ENCODE measurements around the gene ZSCAN18. TPM values are rescaled to one million over a fixed set of nuclear protein-coding genes. Genes with fewer than 3 reads are reported as not detected.
A peak's percentile ranks its signal among the peaks of the same experiment; 100 is the strongest.

ZSCAN18 gene
- total RNA-seq, 1 donor from 2014 or later: 16.6 TPM

- Histone ChIP-seq H3K4me3 (ENCODE audit: low read depth, low read length) (no peak overlapping the region), H3K27me3 (ENCODE audit: control insufficient read depth, insufficient read depth, low read length) (no peaks in the 10 kb centered on the region), H3K36me3 (ENCODE audit: control insufficient read depth, insufficient read depth, low read length) (no peaks in the 10 kb centered on the region)
- no peak for DNase-seq (ENCODE audit: low read depth)
- TF ChIP-seq, protein P1, sequence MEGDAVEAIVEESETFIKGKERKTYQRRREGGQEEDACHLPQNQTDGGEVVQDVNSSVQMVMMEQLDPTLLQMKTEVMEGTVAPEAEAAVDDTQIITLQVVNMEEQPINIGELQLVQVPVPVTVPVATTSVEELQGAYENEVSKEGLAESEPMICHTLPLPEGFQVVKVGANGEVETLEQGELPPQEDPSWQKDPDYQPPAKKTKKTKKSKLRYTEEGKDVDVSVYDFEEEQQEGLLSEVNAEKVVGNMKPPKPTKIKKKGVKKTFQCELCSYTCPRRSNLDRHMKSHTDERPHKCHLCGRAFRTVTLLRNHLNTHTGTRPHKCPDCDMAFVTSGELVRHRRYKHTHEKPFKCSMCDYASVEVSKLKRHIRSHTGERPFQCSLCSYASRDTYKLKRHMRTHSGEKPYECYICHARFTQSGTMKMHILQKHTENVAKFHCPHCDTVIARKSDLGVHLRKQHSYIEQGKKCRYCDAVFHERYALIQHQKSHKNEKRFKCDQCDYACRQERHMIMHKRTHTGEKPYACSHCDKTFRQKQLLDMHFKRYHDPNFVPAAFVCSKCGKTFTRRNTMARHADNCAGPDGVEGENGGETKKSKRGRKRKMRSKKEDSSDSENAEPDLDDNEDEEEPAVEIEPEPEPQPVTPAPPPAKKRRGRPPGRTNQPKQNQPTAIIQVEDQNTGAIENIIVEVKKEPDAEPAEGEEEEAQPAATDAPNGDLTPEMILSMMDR (IDR thresholded peaks at IDR 0.05; ENCODE audit: insufficient read depth, low read length, severe bottlenecking): no peak
- no peak for FAIRE-seq
These were observed 59.3 kb downstream of the ZSCAN18 start for GRCh38 chr19:58038688-58039204.

DNA sequence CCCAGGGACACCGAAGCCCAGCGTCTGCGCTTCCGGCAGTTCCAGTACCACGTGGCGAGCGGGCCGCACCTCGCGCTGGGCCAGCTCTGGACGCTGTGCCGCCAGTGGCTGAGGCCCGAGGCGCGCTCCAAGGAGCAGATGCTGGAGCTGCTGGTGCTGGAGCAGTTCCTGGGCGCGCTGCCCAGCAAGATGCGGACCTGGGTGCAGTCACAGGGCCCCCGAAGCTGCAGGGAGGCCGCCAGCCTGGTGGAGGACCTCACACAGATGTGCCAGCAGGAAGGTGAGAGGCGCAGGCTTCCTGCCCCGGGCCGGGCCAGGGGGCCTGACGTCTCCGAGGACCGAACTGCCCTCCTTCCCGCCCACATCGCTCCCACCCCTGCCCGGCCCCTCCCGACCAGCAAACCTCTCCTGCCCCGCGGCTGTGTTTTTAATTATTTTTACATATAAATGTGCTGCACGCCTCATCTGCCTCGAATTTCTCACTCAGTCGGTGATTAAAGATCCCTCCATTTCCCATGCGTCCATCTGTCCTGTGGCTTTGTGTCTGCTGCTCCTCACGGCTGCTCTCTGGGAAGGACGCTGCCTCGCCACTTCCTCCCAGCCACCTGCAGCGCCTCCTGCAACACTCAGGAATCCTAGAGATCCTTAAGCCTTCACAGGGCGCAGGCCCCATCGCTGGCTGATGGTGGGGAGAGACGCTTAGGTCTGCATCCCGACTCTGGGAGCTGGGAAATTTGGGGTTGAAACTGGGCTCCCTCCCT, 59.9 kb downstream of the ZSCAN18 start:
- Histone ChIP-seq H3K4me3 (ENCODE audit: low read depth, low read length) (no peak overlapping the region), H3K36me3 (ENCODE audit: control insufficient read depth, insufficient read depth, low read length) (no peaks in the 10 kb centered on the region), H3K27me3 (ENCODE audit: control insufficient read depth, insufficient read depth, low read length) (no peaks in the 10 kb centered on the region)
- FAIRE-seq (no peak), DNase-seq (ENCODE audit: low read depth) (no peak)
- TF ChIP-seq, protein P1 (IDR thresholded peaks at IDR 0.05; ENCODE audit: insufficient read depth, low read length, severe bottlenecking): no peak

DNA sequence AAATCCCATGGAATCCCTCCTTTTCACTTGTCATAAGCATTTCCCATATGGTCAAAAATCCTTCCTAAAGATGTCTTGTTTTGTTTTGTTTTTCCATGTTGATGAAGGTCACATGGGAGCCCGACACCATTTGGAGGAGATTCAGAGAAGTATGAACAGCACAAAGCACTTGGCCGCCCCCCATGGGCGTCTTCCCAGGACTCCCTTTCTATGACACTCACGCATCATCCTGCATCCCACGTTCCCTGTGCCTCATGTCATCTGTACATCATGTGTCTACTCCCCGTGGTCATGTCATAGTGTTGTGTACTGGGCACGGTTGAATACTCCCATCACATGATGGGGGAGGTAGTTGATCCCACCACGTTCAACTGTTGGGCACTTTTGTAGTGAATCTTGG, 62.2 kb downstream of the ZSCAN18 start:
- no peak overlapping the region for H3K4me3 ChIP-seq (ENCODE audit: low read depth, low read length)
- TF ChIP-seq, protein P1 (IDR thresholded peaks at IDR 0.05; ENCODE audit: insufficient read depth, low read length, severe bottlenecking): no peak
- no peak for DNase-seq (ENCODE audit: low read depth)
- peak; percentile 47 for FAIRE-seq
- H3K36me3 ChIP-seq (ENCODE audit: control insufficient read depth, insufficient read depth, low read length): no peaks in the 10 kb centered on the region
- H3K27me3 ChIP-seq (ENCODE audit: control insufficient read depth, insufficient read depth, low read length): no peaks in the 10 kb centered on the region

GRCh38 chr19:58034477-58034793, 63.6 kb downstream of the ZSCAN18 start:
- Histone ChIP-seq H3K27me3 (ENCODE audit: control insufficient read depth, insufficient read depth, low read length) (no peaks in the 10 kb centered on the region), H3K4me3 (ENCODE audit: low read depth, low read length) (peak overlapping the region; percentile 18), H3K36me3 (ENCODE audit: control insufficient read depth, insufficient read depth, low read length) (no peaks in the 10 kb centered on the region)
- TF ChIP-seq, protein P1 (IDR thresholded peaks at IDR 0.05; ENCODE audit: insufficient read depth, low read length, severe bottlenecking): no peak
- no peak for FAIRE-seq
- DNase-seq (ENCODE audit: low read depth): no peak

Other genes starting within 250 kb of the ZSCAN18 start
- gene ZNF587, start 248.4 kb downstream of the ZSCAN18 start, total RNA-seq: 11.8 and 19.5 TPM in 2 replicates
- gene ZNF814, start 209.2 kb downstream of the ZSCAN18 start, total RNA-seq: 6.4 and 6.8 TPM in 2 replicates
- 14.2 and 15.5 TPM in 2 replicates for gene ZNF417, start 181.6 kb downstream of the ZSCAN18 start, total RNA-seq
- 5.5 and 6.1 TPM in 2 replicates for gene ZNF418, start 162.8 kb downstream of the ZSCAN18 start, total RNA-seq
- gene ZNF256, start 150.5 kb downstream of the ZSCAN18 start, total RNA-seq: 8.3 and 8.4 TPM in 2 replicates
- gene C19orf18, start 123.7 kb downstream of the ZSCAN18 start, total RNA-seq: 0.26 and 0.38 TPM in 2 replicates
- 9.2 and 12.8 TPM in 2 replicates for gene ZNF606, start 95.4 kb downstream of the ZSCAN18 start, total RNA-seq
- under 0.01 TPM in 1 of 2 replicates, not detected in the other for gene ZSCAN1, start 64.2 kb downstream of the ZSCAN18 start, total RNA-seq
- gene ZNF135, start 38.9 kb downstream of the ZSCAN18 start, total RNA-seq: 1.6 and 3.7 TPM in 2 replicates
- gene ZNF329, start 52.6 kb upstream of the ZSCAN18 start, total RNA-seq: 14.1 and 14.5 TPM in 2 replicates
- 28.2 and 36.5 TPM in 2 replicates for gene ZNF274, start 84.8 kb upstream of the ZSCAN18 start, total RNA-seq
- gene ZNF544, start 130.7 kb upstream of the ZSCAN18 start, total RNA-seq: 55.8 and 65.8 TPM in 2 replicates
- gene ZNF8, start 180.7 kb upstream of the ZSCAN18 start, total RNA-seq: 2.3 and 2.4 TPM in 2 replicates
- gene ERVK3-1, start 207.1 kb upstream of the ZSCAN18 start, total RNA-seq: 50.7 and 59.2 TPM in 2 replicates
- 1.8 and 2.2 TPM in 2 replicates for gene ZSCAN22, start 228.8 kb upstream of the ZSCAN18 start, total RNA-seq